AG04450 (cell line): ENCODE measurements around the gene FNDC5. TPM values are rescaled to one million over a fixed set of nuclear protein-coding genes. Genes with fewer than 3 reads are reported as not detected.

Experiments
- CTCF ChIA-PET: fragments of 300-600, 350-600 bp; formaldehyde crosslinking; extraction: SDS; loops from one replicate; lab custom pipeline; 2022; ENCODE audit warnings: antibody characterized with exemption, inconsistent platforms; lab: Charles Lee
- POLR2A ChIA-PET: fragments of 350-600 bp; formaldehyde crosslinking; extraction: SDS; loops from one replicate; lab custom pipeline; 2021; ENCODE audit warnings: antibody characterized with exemption, inconsistent platforms; lab: Yijun Ruan, JAX
- DNase-seq: peaks from one replicate; pipeline ENCODE4 v3.0.0-alpha.2; 2011; ENCODE audit warnings: low read depth, low spot score
- H3K27ac ChIP-seq: one replicate; pipeline ENCODE4 v1.5.1; 2012; ENCODE audit warnings: low read depth, low read length, control low read depth
- H3K27me3 ChIP-seq: one replicate; pipeline ENCODE4 v1.6.0; 2012; ENCODE audit warnings: low read length; ENCODE audit not compliant: control insufficient read depth, insufficient read depth
- H3K4me3 ChIP-seq: 2 replicates; pipeline ENCODE4 v1.5.1; 2011; ENCODE audit warnings: mild to moderate bottlenecking, low read depth, low read length, control low read depth
- H3K9me3 ChIP-seq: 2 replicates; pipeline ENCODE4 v1.5.1; 2012; ENCODE audit warnings: low read length; ENCODE audit not compliant: control insufficient read depth, insufficient read depth
- CTCF ChIP-seq: IDR thresholded peaks from 2 replicates; pipeline ENCODE4 v1.5.1; 2011; ENCODE audit warnings: low read depth, low read length, control low read depth, inconsistent platforms
- polyA plus RNA-seq: library from polyadenylated mRNA; depleted of rRNA; stranded (reverse); fragments of >200 nt; gene quantifications from 2 replicates; pipeline ENCODE4 v1.2.3, GENCODE V29; 2011

The FNDC5 gene
- polyA plus RNA-seq, 1 experiment: 1.5 TPM

DNA sequence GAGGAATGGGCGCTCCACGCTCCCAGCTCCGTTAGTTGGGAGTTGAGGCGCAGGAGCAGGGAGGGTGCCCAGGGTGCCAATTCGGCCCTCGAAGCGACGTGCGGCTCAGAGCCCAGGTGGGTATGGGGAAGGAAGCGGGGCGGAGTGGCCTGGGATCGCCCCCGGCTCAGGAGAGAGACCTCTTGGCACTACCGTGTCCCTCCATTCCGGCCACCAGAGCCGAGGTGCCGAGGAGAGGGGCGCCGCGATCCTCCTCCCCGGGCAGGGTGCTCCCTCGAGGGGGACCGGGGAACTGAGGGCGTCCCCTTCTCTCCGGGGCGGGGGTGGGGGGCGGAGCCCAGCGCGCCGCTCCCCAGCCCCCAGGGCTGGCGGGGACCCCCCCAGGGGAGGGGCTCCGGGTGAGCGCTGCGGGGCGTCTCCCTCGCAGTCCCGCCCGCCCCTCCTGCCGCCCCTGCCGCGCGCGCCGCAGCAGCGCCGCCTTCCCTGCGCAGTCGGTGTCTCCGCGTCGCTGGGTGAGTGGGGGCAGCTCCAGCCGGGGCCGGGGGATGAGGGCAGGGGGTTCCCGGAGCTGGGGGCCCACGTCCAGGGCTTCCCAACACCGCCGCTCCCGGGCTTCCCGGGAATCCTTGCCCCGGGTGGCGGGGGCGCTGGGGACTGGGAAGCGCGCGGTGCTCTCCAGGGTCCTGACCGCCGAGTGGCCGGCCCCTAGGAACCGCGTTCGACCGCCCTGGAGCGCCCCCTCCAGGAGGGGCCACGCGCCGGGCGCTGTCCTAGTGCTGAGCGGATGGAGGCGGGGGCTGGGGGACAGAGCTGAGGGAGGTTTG is 15.5 kb upstream of the FNDC5 start, which contains the start of gene HPCA:
Gene HPCA (plus strand): TSS at position 488 of the 824 bp plus-strand sequence. CDS start 2,408 bp downstream, outside the sequence.
- Histone ChIP-seq H3K4me3 (no peak within 1 kb of the TSS), H3K27me3 (peaks cover 57% of the 10 kb centered on the region), H3K27ac (no peak within 1 kb of the TSS), H3K9me3 (peaks cover 3% of the 10 kb centered on the region; the same call in 1 of the 2 replicates)
- peak; percentile 78 for TF ChIP-seq CTCF
- ChIA-PET POLR2A (no interaction called here), CTCF (interaction anchor here (0.5 to 1.9 kb wide), 15 partner anchors 9 to 212 kb away, joined by 3 to 5 read pairs (median 4); no protein-coding TSS in a partner anchor)
- DNase-seq: no peak

DNA sequence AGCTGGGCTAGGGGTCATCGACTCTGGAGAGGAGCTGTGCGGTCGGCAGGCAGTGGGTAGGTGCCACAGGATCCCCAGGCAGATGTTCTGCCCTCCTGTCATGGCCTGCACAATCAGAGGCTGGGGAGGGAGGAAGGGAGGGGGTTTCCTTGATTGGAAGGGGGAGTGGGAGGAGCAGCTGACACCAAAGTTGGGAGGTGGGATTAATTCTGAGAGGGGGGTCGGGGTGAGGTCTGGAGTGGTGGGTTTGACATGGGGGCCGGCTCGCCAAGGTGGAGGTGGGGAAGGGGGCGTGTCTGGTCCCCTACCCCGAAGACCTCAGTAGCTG is 14.9 kb upstream of the FNDC5 start:
- H3K4me3 ChIP-seq: no peak overlapping the region
- no peak for DNase-seq
- no peak overlapping the region for H3K27ac ChIP-seq
- peaks cover 3% of the 10 kb centered on the region; the same call in 1 of the 2 replicates for H3K9me3 ChIP-seq
- POLR2A ChIA-PET: no interaction called here
- H3K27me3 ChIP-seq: peaks cover 52% of the 10 kb centered on the region
- CTCF ChIA-PET: interaction anchor here (1.0 to 1.9 kb wide), 3 partner anchors 9 to 18 kb away, joined by 3 to 5 read pairs (median 4); no protein-coding TSS in a partner anchor
- TF ChIP-seq CTCF: no peak

DNA sequence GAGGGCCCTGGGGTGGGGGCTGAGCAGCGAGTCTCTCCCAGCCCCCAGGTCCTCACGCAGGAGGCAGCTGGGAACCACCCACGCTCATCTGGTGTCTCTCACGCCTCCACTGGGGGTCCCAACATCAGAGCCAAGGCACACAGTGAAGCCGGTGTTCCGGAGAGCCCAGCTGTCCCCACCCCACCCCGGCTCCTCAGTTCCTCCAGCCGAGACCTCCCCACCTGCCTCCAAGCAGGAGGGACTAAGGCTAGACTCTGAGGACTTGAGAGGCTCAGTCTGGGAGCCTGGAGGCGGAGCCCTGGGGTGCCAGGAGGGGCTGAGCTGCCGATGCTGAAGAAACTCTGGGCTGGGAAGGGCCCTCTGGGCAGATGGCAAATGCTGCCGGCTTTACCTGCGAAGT is 14.0 kb upstream of the FNDC5 start:
- no peak for DNase-seq
- TF ChIP-seq CTCF: no peak
- Histone ChIP-seq H3K4me3 (no peak overlapping the region), H3K9me3 (peaks cover 3% of the 10 kb centered on the region; the same call in 1 of the 2 replicates), H3K27me3 (peaks cover 47% of the 10 kb centered on the region), H3K27ac (no peak overlapping the region)
- ChIA-PET CTCF (no interaction called here), POLR2A (no interaction called here)

DNA sequence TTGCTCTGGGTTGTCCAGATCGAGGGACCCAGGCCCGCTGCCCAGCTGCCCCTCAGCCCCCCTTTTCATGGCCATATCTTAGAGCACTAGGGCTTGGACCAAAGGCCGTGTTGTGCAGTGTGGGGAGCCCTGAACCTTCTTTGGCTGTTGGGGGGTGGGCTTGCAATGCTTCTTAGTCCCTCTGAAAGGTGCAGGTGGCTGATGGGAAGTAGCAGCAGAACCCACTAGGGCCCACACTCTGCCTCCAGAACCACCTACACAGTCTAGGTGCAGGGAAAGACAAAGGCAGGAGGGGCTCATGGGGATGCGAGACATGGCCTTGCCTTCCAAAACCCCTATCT is 13.3 kb upstream of the FNDC5 start:
- ChIA-PET POLR2A (no interaction called here), CTCF (no interaction called here)
- DNase-seq: no peak
- no peak overlapping the region for H3K27ac ChIP-seq
- H3K27me3 ChIP-seq: peaks cover 41% of the 10 kb centered on the region
- no peak overlapping the region for H3K4me3 ChIP-seq
- TF ChIP-seq CTCF: no peak
- peaks cover 3% of the 10 kb centered on the region; the same call in 1 of the 2 replicates for H3K9me3 ChIP-seq

- no peak for DNase-seq
- peaks cover 38% of the 10 kb centered on the region for H3K27me3 ChIP-seq
- ChIA-PET CTCF (no interaction called here), POLR2A (no interaction called here)
- peaks cover 3% of the 10 kb centered on the region; the same call in 1 of the 2 replicates for H3K9me3 ChIP-seq
- no peak overlapping the region for H3K27ac ChIP-seq
- H3K4me3 ChIP-seq: no peak overlapping the region
- no peak for TF ChIP-seq CTCF
These were observed 12.8 kb upstream of the FNDC5 start for GRCh38 chr1:32883338-32884031.
